Activated naive CD8-positive, alpha-beta T cell treated with anti-CD3 and anti-CD28 coated beads, Interleukin-2, amount 10 ng/mL, durations not matched to agents 7 days and 5 days (primary cell): Measurements from ENCODE around the gene TIRAP. TPM values are rescaled to one million over a fixed set of nuclear protein-coding genes. Genes with fewer than 3 reads are reported as not detected.

ENCODE experiments used
- ATAC-seq: fragments of 150-1000 bp; cut with Tn5 transposase; one replicate; pipeline ENCODE4 v1.10.0; 2021; ENCODE audit warnings: low read depth, moderate library complexity
- POLR2A ChIA-PET: fragments of 350-600 bp; sonication (Branson Sonifier 250); formaldehyde crosslinking; loops from one replicate; lab custom pipeline; 2021; ENCODE audit warnings: antibody characterized with exemption; lab: Charles Lee
- DNase-seq: peaks from one replicate; pipeline ENCODE4 v3.0.0; 2021
- H3K27ac Mint-ChIP-seq: one replicate; pipeline ENCODE4 v1.8.0; 2022; ENCODE audit warnings: mild to moderate bottlenecking, mixed read lengths
- H3K27me3 Mint-ChIP-seq: one replicate; pipeline ENCODE4 v1.8.0; 2022; ENCODE audit warnings: mild to moderate bottlenecking, moderate library complexity, mixed read lengths
- H3K36me3 Mint-ChIP-seq: one replicate; pipeline ENCODE4 v1.8.0; 2021; ENCODE audit warnings: mild to moderate bottlenecking, mixed read lengths
- H3K4me1 Mint-ChIP-seq: one replicate; pipeline ENCODE4 v1.8.0; 2021; ENCODE audit warnings: mixed read lengths
- H3K4me3 Mint-ChIP-seq: one replicate; pipeline ENCODE4 v1.8.0; 2022; ENCODE audit warnings: mild to moderate bottlenecking, moderate library complexity, mixed read lengths
- H3K9me3 Mint-ChIP-seq: one replicate; pipeline ENCODE4 v1.8.0; 2021; ENCODE audit warnings: mixed read lengths
- total RNA-seq, 2 experiments: library from RNA; stranded (reverse); gene quantifications; one replicate each; pipeline ENCODE4 v1.2.3, GENCODE V29; 2021

The TIRAP gene
- total RNA-seq, 2 experiments from 2014 or later = 15.6 to 18.8 TPM

DNA sequence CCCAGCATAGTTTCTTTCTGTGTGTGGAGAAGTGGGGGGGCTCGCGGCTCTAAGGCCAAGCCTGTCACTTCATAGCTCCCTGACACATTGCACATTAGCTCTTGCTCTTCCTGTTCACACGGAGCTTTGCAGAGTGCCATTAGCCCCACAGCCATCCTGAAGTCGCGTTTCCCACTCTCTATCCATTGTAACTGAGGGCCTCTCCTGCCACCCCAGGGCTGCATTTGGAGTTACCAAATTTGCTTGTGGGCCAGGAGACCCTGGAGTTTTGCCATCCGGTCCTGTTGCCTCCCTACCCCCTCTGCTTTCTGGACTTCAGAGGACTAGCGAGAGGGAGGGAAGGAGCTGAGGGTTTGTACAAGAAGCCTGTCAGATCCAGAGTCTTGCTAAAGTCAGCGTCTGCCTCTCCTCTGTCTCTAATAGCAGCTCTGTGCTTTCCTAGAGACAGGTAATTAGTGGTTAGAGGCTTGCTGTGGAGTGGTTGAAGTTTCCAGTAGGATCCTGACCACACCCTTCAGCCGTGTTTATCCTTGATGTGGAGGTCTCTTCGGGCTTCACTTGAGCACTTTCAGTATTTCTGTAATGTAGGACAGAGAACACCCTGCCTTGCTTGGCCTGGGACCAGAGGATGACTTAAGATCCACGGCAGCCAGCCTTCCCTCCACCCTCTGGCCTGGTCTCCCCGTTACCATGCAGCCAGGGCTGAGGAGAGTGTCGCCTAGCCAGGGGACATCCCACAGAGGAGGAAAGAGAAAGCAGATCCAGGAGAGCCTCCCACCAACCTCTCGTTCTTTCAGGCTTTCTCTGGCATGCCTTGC is 35.1 kb downstream of the TIRAP start:
- ATAC-seq (peak; percentile 73), DNase-seq (peak; percentile 49)
- peak overlapping the region; percentile 77 for H3K4me3 Mint-ChIP-seq
- no peaks in the 10 kb centered on the region for H3K27me3 Mint-ChIP-seq
- no peaks in the 10 kb centered on the region for H3K9me3 Mint-ChIP-seq
- H3K27ac Mint-ChIP-seq = peak overlapping the region; percentile 93
- H3K36me3 Mint-ChIP-seq = peaks cover 29% of the 10 kb centered on the region
- POLR2A ChIA-PET = interaction anchor here (0.7 to 3.5 kb wide), 9 partner anchors 9 to 693 kb away, joined by 3 to 61 read pairs (median 4); partner anchors contain the start of genes CHEK1, DCPS, FOXRED1 and HYLS1
- peaks cover 37% of the 10 kb centered on the region for H3K4me1 Mint-ChIP-seq

DNA sequence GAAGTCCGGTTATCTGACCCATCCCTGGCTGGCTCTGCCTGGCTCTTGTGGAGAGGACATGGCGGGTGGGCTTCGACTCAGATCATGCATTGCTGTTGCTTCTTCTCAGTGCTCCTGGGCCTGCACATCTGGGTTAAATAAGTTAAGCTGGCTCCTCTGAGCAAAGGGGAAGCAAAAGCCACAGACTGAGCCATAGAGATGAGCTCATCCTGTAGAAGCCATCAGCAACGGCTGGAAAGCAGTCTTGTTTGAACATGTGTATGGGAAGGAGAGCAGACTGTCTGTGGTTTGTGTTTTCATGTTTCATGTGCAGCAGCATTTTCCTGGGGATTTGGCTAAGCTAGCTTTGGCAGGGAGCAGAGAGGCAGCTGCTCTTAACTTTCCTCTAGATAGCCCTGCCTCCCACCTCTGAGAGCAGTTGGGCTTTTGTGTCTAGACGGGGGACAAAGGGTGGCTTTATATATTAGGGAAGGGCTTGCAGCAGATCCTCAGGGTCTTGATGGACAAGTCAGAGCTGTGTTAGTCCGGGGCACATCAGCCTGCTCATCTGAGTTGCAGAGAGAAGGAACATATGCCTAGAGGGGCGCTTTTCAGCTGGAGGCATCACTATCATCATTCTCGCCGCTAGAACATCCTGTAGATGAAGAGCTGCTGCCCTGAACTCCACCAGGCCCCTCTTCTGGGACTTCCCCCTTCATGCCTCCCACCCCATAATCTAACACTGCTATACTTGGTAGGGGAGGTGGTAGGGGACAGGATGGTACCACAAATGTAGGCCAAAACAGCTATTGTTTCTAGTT is 35.9 kb downstream of the TIRAP start:
- Mint-ChIP-seq H3K4me1 (peaks cover 34% of the 10 kb centered on the region), H3K27ac (peak overlapping the region; percentile 93), H3K9me3 (no peaks in the 10 kb centered on the region), H3K4me3 (peak overlapping the region; percentile 77), H3K36me3 (peaks cover 29% of the 10 kb centered on the region), H3K27me3 (no peaks in the 10 kb centered on the region)
- POLR2A ChIA-PET = interaction anchor here (0.6 to 3.5 kb wide), 10 partner anchors 9 to 694 kb away, joined by 3 to 61 read pairs (median 4); partner anchors contain the start of genes CHEK1, DCPS, FOXRED1 and HYLS1
- peak; percentile 40 for DNase-seq
- peak; percentile 79 for ATAC-seq

DNA sequence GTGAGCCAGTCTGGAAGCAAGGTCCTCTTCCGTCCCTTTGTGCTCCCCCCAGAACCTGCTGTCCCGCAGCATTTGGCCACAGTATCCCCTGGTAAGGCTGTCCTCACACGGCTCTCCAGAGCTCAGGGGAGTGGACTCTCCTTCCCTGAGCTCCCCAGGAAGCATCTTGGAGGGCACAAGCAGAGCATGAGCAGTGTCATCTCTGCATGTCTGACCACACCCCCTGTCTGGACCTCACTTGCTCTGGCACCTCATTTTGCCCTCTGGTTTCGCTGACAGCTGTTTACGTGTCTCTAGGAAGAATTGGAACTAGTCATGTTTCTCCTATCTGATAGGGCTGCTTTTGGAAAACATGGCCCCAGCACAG is 36.5 kb downstream of the TIRAP start:
- POLR2A ChIA-PET = interaction anchor here (0.7 to 3.5 kb wide), 7 partner anchors 13 to 432 kb away, joined by 3 to 61 read pairs (median 4); partner anchors contain the start of genes DCPS, HYLS1 and ST3GAL4
- peak overlapping the region; percentile 77 for H3K4me3 Mint-ChIP-seq
- no peaks in the 10 kb centered on the region for H3K9me3 Mint-ChIP-seq
- peak overlapping the region; percentile 93 for H3K27ac Mint-ChIP-seq
- no peaks in the 10 kb centered on the region for H3K27me3 Mint-ChIP-seq
- DNase-seq = no peak
- H3K36me3 Mint-ChIP-seq = peaks cover 24% of the 10 kb centered on the region
- ATAC-seq = no peak
- peaks cover 31% of the 10 kb centered on the region for H3K4me1 Mint-ChIP-seq

DNA sequence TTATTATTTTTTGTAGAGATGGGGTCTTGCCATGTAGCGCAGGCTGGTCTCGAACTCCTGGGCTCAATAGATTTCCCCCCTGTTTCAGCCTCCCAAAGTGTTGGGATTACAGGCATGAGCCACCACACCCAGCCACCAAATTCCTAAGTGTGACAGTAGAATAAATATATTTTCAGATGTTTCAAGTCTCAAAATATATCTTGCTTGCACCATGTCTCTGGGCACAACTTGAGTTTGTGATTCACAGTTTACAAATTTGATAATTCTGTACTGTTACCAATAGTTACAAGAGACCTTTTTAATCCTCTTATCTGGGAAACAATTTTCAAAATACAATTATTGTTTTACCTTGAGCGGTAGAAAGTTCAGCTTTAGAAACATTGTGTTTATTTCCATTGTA is 40.1 kb downstream of the TIRAP start:
- POLR2A ChIA-PET = no interaction called here
- H3K4me3 Mint-ChIP-seq = no peak overlapping the region
- no peak for ATAC-seq
- no peaks in the 10 kb centered on the region for H3K27me3 Mint-ChIP-seq
- no peaks in the 10 kb centered on the region for H3K9me3 Mint-ChIP-seq
- DNase-seq = no peak
- peaks cover 8% of the 10 kb centered on the region for H3K36me3 Mint-ChIP-seq
- H3K27ac Mint-ChIP-seq = no peak overlapping the region
- H3K4me1 Mint-ChIP-seq = peaks cover 22% of the 10 kb centered on the region

DNA sequence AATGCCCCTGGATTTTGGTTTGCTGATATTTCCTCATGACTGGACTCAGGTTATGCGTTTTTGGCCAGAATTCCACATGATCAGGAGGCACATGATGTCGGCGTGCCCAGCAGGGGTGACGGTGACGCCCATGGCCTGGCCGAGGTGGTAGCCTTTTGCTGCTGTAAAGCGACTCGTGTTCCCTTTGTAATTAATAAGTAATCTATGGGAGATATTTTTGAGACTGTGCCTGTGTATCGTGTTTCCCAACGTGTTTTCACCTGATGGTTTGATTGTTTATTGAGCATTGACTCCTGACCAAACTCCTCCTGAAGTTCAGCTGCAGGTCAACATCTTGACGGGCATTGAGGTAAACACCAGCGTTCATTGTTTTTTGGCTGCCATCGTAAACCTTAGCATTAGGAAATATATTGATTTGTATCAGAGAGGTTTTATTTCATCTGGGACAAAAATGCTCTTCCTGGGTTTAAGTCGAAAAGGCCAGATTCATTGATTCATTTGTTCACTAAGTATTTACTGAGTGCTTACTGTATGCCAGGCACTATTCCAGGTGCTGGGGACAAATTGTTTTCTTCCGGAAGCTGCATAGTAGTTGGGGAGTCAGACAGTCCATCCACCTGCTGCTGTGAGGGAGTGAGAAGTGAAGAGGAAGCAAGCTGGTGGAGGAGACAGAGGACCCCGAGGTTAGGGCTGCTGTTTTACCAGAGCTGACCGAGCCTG is 44.5 kb downstream of the TIRAP start:
- Mint-ChIP-seq H3K36me3 (no peaks in the 10 kb centered on the region), H3K27me3 (no peaks in the 10 kb centered on the region), H3K4me1 (peaks cover 7% of the 10 kb centered on the region), H3K9me3 (no peaks in the 10 kb centered on the region), H3K27ac (no peak overlapping the region), H3K4me3 (no peak overlapping the region)
- DNase-seq = no peak
- POLR2A ChIA-PET = interaction anchor here (1.5 kb wide), 1 partner anchor 9 kb away, joined by 4 read pairs; no protein-coding TSS in a partner anchor
- no peak for ATAC-seq

DNA sequence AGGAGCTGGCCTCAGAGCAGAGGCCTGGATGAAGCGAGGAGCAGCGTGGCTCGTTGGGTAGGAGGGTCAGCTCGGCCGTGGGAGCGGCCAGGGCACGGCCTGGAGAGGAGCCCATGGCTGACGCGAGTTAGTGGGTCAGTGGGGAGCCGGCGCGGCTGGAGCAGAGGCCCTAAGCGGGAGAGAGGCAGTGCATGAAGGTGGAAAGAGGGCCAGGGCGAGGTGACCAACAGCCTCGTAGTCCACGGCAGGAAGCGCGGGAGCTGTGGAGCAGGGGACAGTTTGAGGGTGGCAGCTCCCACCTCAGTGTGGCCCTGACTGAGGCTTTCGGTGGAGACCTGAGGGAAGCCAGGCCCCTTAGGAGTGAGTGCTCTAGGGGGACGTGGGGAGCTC is 45.1 kb downstream of the TIRAP start:
- no peak for DNase-seq
- H3K36me3 Mint-ChIP-seq = no peaks in the 10 kb centered on the region
- H3K27me3 Mint-ChIP-seq = no peaks in the 10 kb centered on the region
- no peaks in the 10 kb centered on the region for H3K9me3 Mint-ChIP-seq
- H3K4me3 Mint-ChIP-seq = no peak overlapping the region
- peaks cover 7% of the 10 kb centered on the region for H3K4me1 Mint-ChIP-seq
- ATAC-seq = no peak
- no peak overlapping the region for H3K27ac Mint-ChIP-seq
- POLR2A ChIA-PET = interaction anchor here (1.5 kb wide), 1 partner anchor 10 kb away, joined by 4 read pairs; no protein-coding TSS in a partner anchor

DNA sequence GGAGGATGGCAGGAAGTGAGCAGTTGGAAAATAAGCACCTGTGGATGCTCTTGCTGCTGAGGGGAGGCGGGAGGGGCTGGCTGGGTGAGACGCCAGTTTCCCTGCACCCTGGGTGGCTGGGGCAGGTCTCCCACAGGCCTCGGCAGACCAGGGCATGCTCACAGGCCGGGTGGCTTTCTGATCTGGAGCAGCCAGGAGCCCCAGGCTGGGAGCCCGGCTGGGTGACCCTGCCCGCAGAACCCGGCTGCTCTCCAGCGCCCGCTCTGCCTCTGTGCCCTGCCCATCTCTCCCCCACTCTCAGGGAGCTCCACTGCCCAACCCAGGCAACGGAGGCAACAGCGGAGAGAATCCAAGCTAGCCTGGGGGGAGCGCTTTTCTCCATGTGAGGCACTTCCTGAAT is 45.6 kb downstream of the TIRAP start:
- POLR2A ChIA-PET = interaction anchor here (1.5 kb wide), 1 partner anchor 10 kb away, joined by 4 read pairs; no protein-coding TSS in a partner anchor
- Mint-ChIP-seq H3K36me3 (no peaks in the 10 kb centered on the region), H3K4me1 (peaks cover 7% of the 10 kb centered on the region), H3K4me3 (no peak overlapping the region), H3K27ac (no peak overlapping the region), H3K9me3 (no peaks in the 10 kb centered on the region), H3K27me3 (no peaks in the 10 kb centered on the region)
- DNase-seq (no peak), ATAC-seq (no peak)

DNA sequence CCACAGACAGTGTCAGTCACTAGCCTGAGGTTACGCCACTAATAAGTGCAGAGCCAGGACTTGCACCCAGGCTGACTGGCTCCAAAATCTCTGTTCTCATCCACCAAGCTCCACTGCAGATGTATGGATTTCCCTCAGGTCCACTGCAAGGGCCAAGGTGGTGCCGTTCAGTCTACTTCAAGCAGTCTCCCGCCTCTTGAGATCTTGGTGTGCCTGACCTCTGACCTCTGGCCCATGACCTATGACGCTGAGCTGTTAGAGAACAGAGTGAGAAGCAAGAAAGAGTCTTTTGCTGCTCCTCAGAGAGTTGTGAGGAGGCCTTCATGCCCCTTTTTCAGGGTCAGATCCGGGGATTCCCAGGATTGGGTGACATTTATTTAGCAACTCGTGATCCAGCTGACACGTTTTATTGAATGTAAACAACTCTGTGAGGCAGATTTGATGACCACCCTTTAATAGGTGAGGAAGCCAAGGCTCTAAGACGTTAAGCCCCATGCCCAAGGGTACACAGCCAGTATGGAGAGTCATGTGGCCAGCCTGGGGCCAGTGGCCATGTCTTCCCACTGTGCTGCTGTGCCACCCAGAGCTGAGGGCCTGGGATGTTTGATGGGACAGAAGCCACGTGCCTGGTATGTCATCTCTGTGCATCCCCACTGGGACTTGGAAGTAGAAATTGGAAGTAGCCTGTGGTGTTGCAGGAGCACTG is 46.2 kb downstream of the TIRAP start:
- no peaks in the 10 kb centered on the region for H3K9me3 Mint-ChIP-seq
- ATAC-seq (no peak), DNase-seq (no peak)
- peaks cover 7% of the 10 kb centered on the region for H3K4me1 Mint-ChIP-seq
- H3K36me3 Mint-ChIP-seq = no peaks in the 10 kb centered on the region
- no peak overlapping the region for H3K4me3 Mint-ChIP-seq
- POLR2A ChIA-PET = interaction anchor here (1.0 kb wide), 1 partner anchor 25 kb away, joined by 4 read pairs; no protein-coding TSS in a partner anchor
- H3K27ac Mint-ChIP-seq = no peak overlapping the region
- H3K27me3 Mint-ChIP-seq = no peaks in the 10 kb centered on the region

DNA sequence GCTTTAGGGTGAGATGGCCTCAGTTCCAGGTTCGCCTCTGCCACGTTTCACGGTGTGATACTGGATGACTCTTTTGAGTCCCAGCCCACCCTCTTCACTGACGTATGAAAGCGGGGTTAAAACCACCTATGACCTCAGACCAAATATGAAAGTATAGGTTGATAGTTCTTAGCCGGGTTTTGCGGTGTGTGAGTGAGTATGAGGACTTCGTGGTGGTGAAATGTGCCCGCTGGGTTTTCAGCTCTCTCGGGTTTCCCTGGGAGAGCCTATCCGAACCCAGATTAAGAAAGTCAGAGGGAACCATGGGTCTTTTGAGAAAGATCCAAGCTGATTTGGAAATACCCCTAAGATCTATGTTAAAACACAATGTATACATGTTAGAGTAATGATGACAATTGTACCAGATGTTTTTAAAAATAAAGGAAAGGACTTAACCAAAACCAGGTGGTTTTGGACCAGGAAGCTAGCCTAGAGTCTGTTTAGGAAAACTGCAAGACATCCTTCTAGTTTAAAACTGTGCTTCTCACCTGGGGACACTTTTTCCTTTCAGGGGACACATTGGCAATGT is 46.8 kb downstream of the TIRAP start:
- DNase-seq (no peak), ATAC-seq (no peak)
- no peaks in the 10 kb centered on the region for H3K27me3 Mint-ChIP-seq
- POLR2A ChIA-PET = interaction anchor here (1.0 kb wide), 1 partner anchor 24 kb away, joined by 4 read pairs; no protein-coding TSS in a partner anchor
- H3K4me3 Mint-ChIP-seq = no peak overlapping the region
- H3K36me3 Mint-ChIP-seq = no peaks in the 10 kb centered on the region
- no peaks in the 10 kb centered on the region for H3K9me3 Mint-ChIP-seq
- H3K4me1 Mint-ChIP-seq = peaks cover 7% of the 10 kb centered on the region
- no peak overlapping the region for H3K27ac Mint-ChIP-seq

DNA sequence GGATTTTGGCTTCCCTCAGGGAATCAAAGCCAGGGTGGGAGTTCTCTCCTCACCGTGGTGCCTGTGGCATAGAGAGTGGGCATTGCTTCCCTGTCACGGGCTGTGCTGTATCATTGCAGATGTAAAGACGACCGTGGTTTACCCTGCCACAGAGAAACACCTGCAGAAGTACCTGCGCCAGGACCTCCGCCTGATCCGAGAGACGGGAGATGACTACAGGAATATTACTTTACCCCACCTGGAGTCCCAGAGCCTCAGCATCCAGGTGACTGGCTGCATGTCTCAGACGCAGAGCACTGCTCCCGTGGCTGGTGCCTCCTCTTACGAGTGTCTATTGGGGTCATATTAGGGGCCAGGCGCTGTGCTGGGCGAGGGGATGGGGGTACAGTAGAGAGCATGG is 48.4 kb downstream of the TIRAP start:
- ATAC-seq = no peak
- H3K36me3 Mint-ChIP-seq = peaks cover 2% of the 10 kb centered on the region
- H3K27me3 Mint-ChIP-seq = no peaks in the 10 kb centered on the region
- DNase-seq = no peak
- H3K4me3 Mint-ChIP-seq = no peak overlapping the region
- peaks cover 10% of the 10 kb centered on the region for H3K4me1 Mint-ChIP-seq
- H3K9me3 Mint-ChIP-seq = no peaks in the 10 kb centered on the region
- no peak overlapping the region for H3K27ac Mint-ChIP-seq
- POLR2A ChIA-PET = no interaction called here

DNA sequence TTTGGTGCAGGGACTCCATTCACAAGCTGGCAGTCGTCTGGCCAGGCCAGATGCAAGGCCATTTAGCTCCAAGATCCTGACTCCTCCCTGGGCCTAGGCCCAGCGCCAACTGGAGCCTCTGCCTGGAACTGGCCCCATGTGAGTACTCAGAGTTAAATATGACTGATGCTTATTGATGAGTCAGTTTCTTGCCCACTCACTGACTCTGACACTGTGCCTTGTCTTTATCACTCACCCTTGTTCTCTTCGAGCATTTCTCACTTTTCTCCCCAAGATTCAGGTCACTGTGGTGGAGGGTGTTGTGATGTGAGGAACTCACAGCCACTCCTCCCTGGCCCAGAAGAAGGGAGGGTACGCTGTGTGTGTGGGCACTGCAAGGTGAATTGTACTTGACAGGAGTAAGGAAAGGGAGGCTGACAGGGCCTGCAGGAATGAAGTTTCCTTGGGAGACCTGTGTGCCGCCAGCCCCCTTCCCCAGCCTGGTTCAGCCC is 49.4 kb downstream of the TIRAP start:
- Mint-ChIP-seq H3K27ac (no peak overlapping the region), H3K36me3 (peaks cover 2% of the 10 kb centered on the region), H3K4me1 (peaks cover 13% of the 10 kb centered on the region), H3K4me3 (no peak overlapping the region), H3K9me3 (no peaks in the 10 kb centered on the region), H3K27me3 (no peaks in the 10 kb centered on the region)
- no peak for DNase-seq
- POLR2A ChIA-PET = no interaction called here
- no peak for ATAC-seq

DNA sequence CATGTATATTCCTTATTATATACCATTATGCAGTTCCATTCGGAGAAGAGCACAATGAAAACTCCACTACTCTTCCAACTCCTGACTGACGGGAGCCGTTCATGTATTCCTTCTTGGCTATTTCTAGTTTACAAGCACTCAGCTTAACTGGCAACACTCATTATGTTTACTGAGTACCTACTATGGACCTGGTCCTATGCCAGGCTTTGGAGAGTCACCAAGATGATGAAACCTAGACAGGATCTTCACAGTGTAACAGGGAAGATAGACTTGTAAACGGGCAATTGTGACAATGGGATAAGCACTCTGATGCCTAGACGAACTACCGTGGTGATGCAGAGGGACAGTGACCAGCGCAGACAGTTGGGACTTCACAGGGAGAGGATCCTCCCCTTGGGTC is 50.2 kb downstream of the TIRAP start:
- H3K27me3 Mint-ChIP-seq = no peaks in the 10 kb centered on the region
- no peak overlapping the region for H3K4me3 Mint-ChIP-seq
- peaks cover 2% of the 10 kb centered on the region for H3K36me3 Mint-ChIP-seq
- peaks cover 11% of the 10 kb centered on the region for H3K4me1 Mint-ChIP-seq
- no peak for DNase-seq
- H3K9me3 Mint-ChIP-seq = no peaks in the 10 kb centered on the region
- no peak overlapping the region for H3K27ac Mint-ChIP-seq
- no peak for ATAC-seq
- POLR2A ChIA-PET = no interaction called here
